ENCODE data around the gene PRELP.

PRELP gene

GRCh38 chr1:203506858-203507626 is 31.4 kb downstream of the PRELP start:
- Histone ChIP-seq H3K9me3 (replicated peaks in 1 of 2; ENCODE audit: control insufficient read depth in 2 of 2, insufficient read depth in 1 of 2, low read depth in 1 of 2, low read length in 2 of 2) (no peaks in the 10 kb centered on the region), H2BK120ac (ENCODE audit: low read depth, low read length) (no peak overlapping the region), H2BK12ac (ENCODE audit: low read length) (no peak overlapping the region), H3K36me3 (replicated peaks in 1 of 2; ENCODE audit: control insufficient read depth in 2 of 2, insufficient read depth in 2 of 2, low read length in 2 of 2) (no peaks in the 10 kb centered on the region), H2BK15ac (ENCODE audit: low read length) (peak overlapping the region; percentile 72), H3K9ac (ENCODE audit: low read depth, low read length, poor library complexity) (peak overlapping the region; percentile 21), H3K18ac (ENCODE audit: low read length) (peak overlapping the region; percentile 80), H4K8ac (ENCODE audit: low read depth, low read length) (no peak overlapping the region), H3K79me1 (ENCODE audit: low read depth, low read length) (no peaks in the 10 kb centered on the region), H2AK5ac (ENCODE audit: low read depth, low read length) (no peak overlapping the region), H4K91ac (ENCODE audit: low read depth, low read length, poor library complexity) (peak overlapping the region; percentile 77), H3K4me3 (ENCODE audit: low read length in 2 of 2) (no peak overlapping the region), H2AFZ (ENCODE audit: low read length) (peak overlapping the region; percentile 69), H3K27ac (replicated peaks; ENCODE audit: low read length) (no peak overlapping the region), H3K27me3 (ENCODE audit: control insufficient read depth in 3 of 3, insufficient read depth in 3 of 3, low read depth in 1 of 3, low read length in 3 of 3) (peaks cover 0 to 12% (median 0%) of the 10 kb centered on the region in 3 experiments), H3K14ac (ENCODE audit: low read length) (peak overlapping the region; percentile 73), H2BK5ac (ENCODE audit: low read length) (no peak overlapping the region), H3K23ac (ENCODE audit: low read depth, low read length, poor library complexity) (no peak overlapping the region), H3K4me1 (ENCODE audit: control insufficient read depth in 2 of 2, insufficient read depth in 1 of 2, low read depth in 1 of 2, low read length in 2 of 2) (peaks cover 26 to 29% of the 10 kb centered on the region in 2 donors), H3K4ac (ENCODE audit: low read length) (no peak overlapping the region), H3K4me2 (ENCODE audit: insufficient read depth, low read length, poor library complexity, severe bottlenecking) (no peak overlapping the region)
- DNase-seq (ENCODE audit: low spot score), result no peak
- no CpG with 5 or more reads among the region's 6 CpGs for WGBS, 2 donors (ENCODE audit: extremely low coverage in 2 of 2, insufficient read length in 2 of 2, insufficient replicate concordance in 1 of 2)

- Histone ChIP-seq H3K36me3 (replicated peaks in 1 of 2; ENCODE audit: control insufficient read depth in 2 of 2, insufficient read depth in 2 of 2, low read length in 2 of 2) (no peaks in the 10 kb centered on the region), H3K4me3 (ENCODE audit: low read length in 2 of 2) (no peak overlapping the region), H2BK120ac (ENCODE audit: low read depth, low read length) (no peak overlapping the region), H3K27ac (replicated peaks; ENCODE audit: low read length) (no peak overlapping the region), H3K9me3 (replicated peaks in 1 of 2; ENCODE audit: control insufficient read depth in 2 of 2, insufficient read depth in 1 of 2, low read depth in 1 of 2, low read length in 2 of 2) (no peaks in the 10 kb centered on the region), H3K18ac (ENCODE audit: low read length) (no peak overlapping the region), H3K9ac (ENCODE audit: low read depth, low read length, poor library complexity) (no peak overlapping the region), H3K4ac (ENCODE audit: low read length) (no peak overlapping the region), H3K14ac (ENCODE audit: low read length) (no peak overlapping the region), H3K27me3 (ENCODE audit: control insufficient read depth in 3 of 3, insufficient read depth in 3 of 3, low read depth in 1 of 3, low read length in 3 of 3) (peaks cover 0 to 7% (median 0%) of the 10 kb centered on the region in 3 experiments), H3K23ac (ENCODE audit: low read depth, low read length, poor library complexity) (no peak overlapping the region), H4K91ac (ENCODE audit: low read depth, low read length, poor library complexity) (no peak overlapping the region), H3K79me1 (ENCODE audit: low read depth, low read length) (no peaks in the 10 kb centered on the region), H2BK15ac (ENCODE audit: low read length) (no peak overlapping the region), H3K4me2 (ENCODE audit: insufficient read depth, low read length, poor library complexity, severe bottlenecking) (no peak overlapping the region), H2AK5ac (ENCODE audit: low read depth, low read length) (no peak overlapping the region), H3K4me1 (ENCODE audit: control insufficient read depth in 2 of 2, insufficient read depth in 1 of 2, low read depth in 1 of 2, low read length in 2 of 2) (peaks cover 30 to 35% of the 10 kb centered on the region in 2 donors), H2AFZ (ENCODE audit: low read length) (peak overlapping the region; percentile 93), H4K8ac (ENCODE audit: low read depth, low read length) (no peak overlapping the region), H2BK12ac (ENCODE audit: low read length) (no peak overlapping the region), H2BK5ac (ENCODE audit: low read length) (no peak overlapping the region)
- no CpG with 5 or more reads among the region's 1 CpG for WGBS, 2 donors (ENCODE audit: extremely low coverage in 2 of 2, insufficient read length in 2 of 2, insufficient replicate concordance in 1 of 2)
- no peak for DNase-seq (ENCODE audit: low spot score)
Measured at GRCh38 chr1:203507759-203508158, 32.2 kb downstream of the PRELP start.

GRCh38 chr1:203508463-203509073 is 33.0 kb downstream of the PRELP start:
- Histone ChIP-seq H3K14ac (ENCODE audit: low read length) (no peak overlapping the region), H3K4me2 (ENCODE audit: insufficient read depth, low read length, poor library complexity, severe bottlenecking) (no peak overlapping the region), H3K4ac (ENCODE audit: low read length) (no peak overlapping the region), H4K8ac (ENCODE audit: low read depth, low read length) (no peak overlapping the region), H3K9me3 (replicated peaks in 1 of 2; ENCODE audit: control insufficient read depth in 2 of 2, insufficient read depth in 1 of 2, low read depth in 1 of 2, low read length in 2 of 2) (no peaks in the 10 kb centered on the region), H2AFZ (ENCODE audit: low read length) (peak overlapping the region; percentile 93), H3K27ac (replicated peaks; ENCODE audit: low read length) (no peak overlapping the region), H4K91ac (ENCODE audit: low read depth, low read length, poor library complexity) (no peak overlapping the region), H2BK15ac (ENCODE audit: low read length) (no peak overlapping the region), H3K79me1 (ENCODE audit: low read depth, low read length) (no peaks in the 10 kb centered on the region), H2BK12ac (ENCODE audit: low read length) (no peak overlapping the region), H2BK120ac (ENCODE audit: low read depth, low read length) (no peak overlapping the region), H3K4me3 (ENCODE audit: low read length in 2 of 2) (peak overlapping the region in 1 of 2 donors; percentile 2), H3K36me3 (replicated peaks in 1 of 2; ENCODE audit: control insufficient read depth in 2 of 2, insufficient read depth in 2 of 2, low read length in 2 of 2) (no peaks in the 10 kb centered on the region), H3K9ac (ENCODE audit: low read depth, low read length, poor library complexity) (no peak overlapping the region), H2AK5ac (ENCODE audit: low read depth, low read length) (no peak overlapping the region), H3K18ac (ENCODE audit: low read length) (no peak overlapping the region), H2BK5ac (ENCODE audit: low read length) (no peak overlapping the region), H3K4me1 (ENCODE audit: control insufficient read depth in 2 of 2, insufficient read depth in 1 of 2, low read depth in 1 of 2, low read length in 2 of 2) (peaks cover 38 to 43% of the 10 kb centered on the region in 2 donors), H3K23ac (ENCODE audit: low read depth, low read length, poor library complexity) (no peak overlapping the region), H3K27me3 (ENCODE audit: control insufficient read depth in 3 of 3, insufficient read depth in 3 of 3, low read depth in 1 of 3, low read length in 3 of 3) (no peaks in the 10 kb centered on the region)
- WGBS, 2 donors (ENCODE audit: extremely low coverage in 2 of 2, insufficient read length in 2 of 2, insufficient replicate concordance in 1 of 2), result no CpG with 5 or more reads among the region's 10 CpGs
- no peak for DNase-seq (ENCODE audit: low spot score)

- no peaks in the 10 kb centered on the region for H3K9me3 ChIP-seq (replicated peaks in 1 of 2; ENCODE audit: control insufficient read depth in 2 of 2, insufficient read depth in 1 of 2, low read depth in 1 of 2, low read length in 2 of 2)
- no peak overlapping the region for H2BK5ac ChIP-seq (ENCODE audit: low read length)
- H3K27me3 ChIP-seq (ENCODE audit: control insufficient read depth in 3 of 3, insufficient read depth in 3 of 3, low read depth in 1 of 3, low read length in 3 of 3), result no peaks in the 10 kb centered on the region
- H3K4ac ChIP-seq (ENCODE audit: low read length), result no peak overlapping the region
- peak overlapping the region; percentile 93 for H2AFZ ChIP-seq (ENCODE audit: low read length)
- H3K27ac ChIP-seq (replicated peaks; ENCODE audit: low read length), result no peak overlapping the region
- H3K4me2 ChIP-seq (ENCODE audit: insufficient read depth, low read length, poor library complexity, severe bottlenecking), result no peak overlapping the region
- H3K23ac ChIP-seq (ENCODE audit: low read depth, low read length, poor library complexity), result no peak overlapping the region
- H3K79me1 ChIP-seq (ENCODE audit: low read depth, low read length), result no peaks in the 10 kb centered on the region
- H2AK5ac ChIP-seq (ENCODE audit: low read depth, low read length), result no peak overlapping the region
- H3K9ac ChIP-seq (ENCODE audit: low read depth, low read length, poor library complexity), result no peak overlapping the region
- H2BK12ac ChIP-seq (ENCODE audit: low read length), result no peak overlapping the region
- no peak overlapping the region for H2BK120ac ChIP-seq (ENCODE audit: low read depth, low read length)
- no peak overlapping the region for H3K4me3 ChIP-seq (ENCODE audit: low read length in 2 of 2)
- no CpG with 5 or more reads among the region's 1 CpG for WGBS, 2 donors (ENCODE audit: extremely low coverage in 2 of 2, insufficient read length in 2 of 2, insufficient replicate concordance in 1 of 2)
- H3K4me1 ChIP-seq (ENCODE audit: control insufficient read depth in 2 of 2, insufficient read depth in 1 of 2, low read depth in 1 of 2, low read length in 2 of 2), result peaks cover 42 to 49% of the 10 kb centered on the region in 2 donors
- H3K14ac ChIP-seq (ENCODE audit: low read length), result no peak overlapping the region
- H4K8ac ChIP-seq (ENCODE audit: low read depth, low read length), result no peak overlapping the region
- H2BK15ac ChIP-seq (ENCODE audit: low read length), result no peak overlapping the region
- no peak for DNase-seq (ENCODE audit: low spot score)
- no peak overlapping the region for H4K91ac ChIP-seq (ENCODE audit: low read depth, low read length, poor library complexity)
- no peaks in the 10 kb centered on the region for H3K36me3 ChIP-seq (replicated peaks in 1 of 2; ENCODE audit: control insufficient read depth in 2 of 2, insufficient read depth in 2 of 2, low read length in 2 of 2)
- H3K18ac ChIP-seq (ENCODE audit: low read length), result no peak overlapping the region
Measured at GRCh38 chr1:203509135-203509534, 33.5 kb downstream of the PRELP start.

Measured in neuronal stem cell (in vitro differentiated cells).